Large intestine (tissue), 3 donors: ENCODE data around the gene ST7. TPM values are rescaled to one million over a fixed set of nuclear protein-coding genes. Genes with fewer than 3 reads are reported as not detected.

Source experiments
- DNase-seq, 2 donors: peaks; one replicate each; pipeline versions ENCODE4 v3.0.0 to v3.0.0-alpha.2; 2013
- H3K27ac ChIP-seq: one replicate; pipeline ENCODE4 v1.5.1; 2013; ENCODE audit warnings: low read length
- H3K27me3 ChIP-seq: 2 replicates; pipeline ENCODE4 v1.6.1; 2013; ENCODE audit warnings: low read length; ENCODE audit not compliant: control insufficient read depth, insufficient read depth
- H3K36me3 ChIP-seq: 2 replicates; pipeline ENCODE4 v1.6.1; 2013; ENCODE audit warnings: low read length; ENCODE audit not compliant: control insufficient read depth, insufficient read depth
- H3K4me1 ChIP-seq: one replicate; pipeline ENCODE4 v1.6.1; 2013; ENCODE audit warnings: low read length; ENCODE audit not compliant: control insufficient read depth, insufficient read depth
- H3K4me3 ChIP-seq: one replicate; pipeline ENCODE4 v1.5.1; 2013; ENCODE audit warnings: low read length
- H3K9me3 ChIP-seq: one replicate; pipeline ENCODE4 v1.6.1; 2013; ENCODE audit warnings: mild to moderate bottlenecking, low read depth, low read length, moderate library complexity; ENCODE audit not compliant: control insufficient read depth
- WGBS: methylation state at CpG from one replicate; pipeline ENCODE4 v1.1.5; 2013; ENCODE audit warnings: low lambda C conversion rate; ENCODE audit not compliant: insufficient coverage; 5-methylcytosine and 5-hydroxymethylcytosine counted together
- polyA plus RNA-seq: library from polyadenylated mRNA; unstranded; fragments of 120-200 nt; gene quantifications from one replicate; pipeline ENCODE4 v1.2.1, GENCODE V29; 2013

Gene ST7
- polyA plus RNA-seq, 1 donor = 25.1 TPM

DNA sequence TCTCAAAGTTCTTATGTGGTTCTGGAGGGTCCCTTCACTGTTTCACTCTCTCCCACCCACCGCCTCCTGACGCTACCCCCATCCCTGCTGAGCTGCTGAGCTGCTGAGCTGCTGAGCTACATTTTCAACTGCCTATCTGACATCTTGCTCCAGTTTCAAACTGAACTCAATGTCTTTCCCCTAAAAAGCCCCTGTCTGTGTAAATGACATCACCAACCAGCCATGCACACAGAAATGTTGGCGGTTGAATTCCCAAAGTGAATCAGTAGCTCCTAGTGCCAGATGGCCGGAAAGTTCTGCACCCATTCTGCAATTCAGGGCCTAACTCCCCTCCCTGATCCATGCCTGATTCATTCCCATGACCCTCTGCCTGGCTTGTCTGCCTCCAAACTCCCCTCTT lies 298.4 kb downstream of the ST7 start:
- no CpG with 5 or more reads among the region's 4 CpGs for WGBS
- H3K27me3 ChIP-seq = peaks cover 2% of the 10 kb centered on the region
- H3K9me3 ChIP-seq = no peaks in the 10 kb centered on the region
- H3K27ac ChIP-seq = no peak overlapping the region
- no peaks in the 10 kb centered on the region for H3K36me3 ChIP-seq
- H3K4me3 ChIP-seq = no peak overlapping the region
- no peak for DNase-seq
- H3K4me1 ChIP-seq = no peaks in the 10 kb centered on the region

DNA sequence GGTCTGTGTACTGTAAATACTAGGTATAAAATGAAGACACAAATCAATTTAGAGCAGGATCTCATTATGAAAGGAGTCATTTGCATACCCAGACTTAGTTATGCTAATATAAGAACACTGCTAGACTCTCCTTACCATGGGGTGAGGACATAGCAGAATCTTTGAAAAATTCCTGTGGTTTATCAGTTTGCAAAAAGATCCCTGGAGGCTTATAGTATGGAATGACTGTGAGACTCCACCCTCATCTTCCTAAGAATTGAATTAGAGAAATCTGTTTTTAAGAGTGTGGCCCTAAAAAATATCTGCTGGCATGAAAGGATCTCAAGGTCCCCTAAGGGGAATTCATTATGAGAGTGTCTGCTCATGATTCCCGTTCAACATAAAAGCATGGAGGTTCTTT lies 306.3 kb downstream of the ST7 start:
- H3K4me3 ChIP-seq = no peak overlapping the region
- no CpG with 5 or more reads among the region's 1 CpG for WGBS

DNA sequence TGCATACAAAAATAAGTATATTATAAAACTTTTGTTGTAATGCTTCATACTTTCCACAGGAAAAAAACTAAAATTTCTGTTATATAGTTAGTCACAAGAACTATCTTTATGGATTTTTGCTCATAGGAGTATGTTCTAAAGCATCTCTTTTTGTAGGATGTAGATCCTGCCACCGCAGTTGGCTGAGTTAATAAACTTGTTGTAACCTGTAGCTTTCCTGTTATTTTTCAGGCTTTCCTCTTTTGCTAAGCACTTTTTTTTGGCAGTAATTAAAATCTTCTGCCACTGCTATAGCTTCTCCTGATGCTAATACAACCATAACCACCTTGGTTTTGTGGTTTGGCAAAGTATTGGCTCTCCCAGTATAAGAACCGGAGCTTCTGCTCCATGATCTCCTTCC lies 309.2 kb downstream of the ST7 start:
- Histone ChIP-seq H3K4me1 (no peaks in the 10 kb centered on the region), H3K4me3 (no peak overlapping the region), H3K9me3 (no peaks in the 10 kb centered on the region), H3K27me3 (no peaks in the 10 kb centered on the region), H3K36me3 (no peaks in the 10 kb centered on the region), H3K27ac (no peak overlapping the region)
- no peak for DNase-seq
- WGBS = 83% methylated on average over 1 of the region's 2 CpGs

More for the DNA sequence above, 306.3 kb downstream of the ST7 start:
- no peaks in the 10 kb centered on the region for H3K36me3 ChIP-seq
- no peaks in the 10 kb centered on the region for H3K4me1 ChIP-seq
- no peak for DNase-seq
- H3K27ac ChIP-seq = no peak overlapping the region
- H3K9me3 ChIP-seq = no peaks in the 10 kb centered on the region
- peaks cover 2% of the 10 kb centered on the region for H3K27me3 ChIP-seq

DNA sequence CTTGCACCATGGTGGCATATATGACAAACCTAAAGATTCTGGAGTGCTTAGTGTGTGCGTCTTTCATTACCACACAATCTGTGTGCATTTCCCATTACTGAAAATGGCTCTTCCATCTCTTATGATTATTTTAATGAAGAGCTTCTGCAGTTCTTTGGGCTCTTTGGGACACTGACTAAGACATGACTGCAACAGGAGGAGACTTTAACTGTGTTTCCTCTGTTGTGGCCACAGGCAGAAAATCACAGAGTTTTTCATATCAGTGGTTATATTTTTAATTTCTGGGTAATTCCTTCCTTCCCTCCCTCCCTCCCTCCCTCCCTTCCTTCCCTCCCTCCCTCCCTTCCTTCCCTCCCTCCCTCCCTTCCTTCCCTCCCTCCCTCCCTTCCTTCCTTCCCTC lies 311.4 kb downstream of the ST7 start:
- H3K4me1 ChIP-seq = no peaks in the 10 kb centered on the region
- DNase-seq = no peak
- H3K4me3 ChIP-seq = no peak overlapping the region
- no peaks in the 10 kb centered on the region for H3K36me3 ChIP-seq
- H3K27ac ChIP-seq = no peak overlapping the region
- no CpG with 5 or more reads among the region's 1 CpG for WGBS
- H3K9me3 ChIP-seq = no peaks in the 10 kb centered on the region
- no peaks in the 10 kb centered on the region for H3K27me3 ChIP-seq

DNA sequence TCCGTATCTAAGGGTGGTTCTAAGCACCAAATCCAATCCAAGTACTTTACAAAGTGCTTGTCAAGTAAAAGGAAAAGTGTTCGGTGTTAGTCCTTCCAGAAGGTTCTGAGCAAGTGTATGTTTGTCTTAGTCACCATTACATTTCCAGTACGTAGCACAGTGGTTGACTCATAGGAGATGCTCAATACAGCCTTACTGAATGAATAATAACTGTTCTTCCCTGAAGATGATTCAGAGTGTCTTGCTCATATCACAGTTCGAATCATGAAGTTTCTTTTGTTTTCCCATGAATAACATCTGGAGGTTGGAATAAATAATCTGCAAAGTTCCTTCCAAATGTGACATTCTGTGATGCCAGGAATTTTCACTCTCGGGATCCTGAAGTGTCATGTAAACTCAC lies 316.1 kb downstream of the ST7 start:
- 86% methylated on average over 1 of the region's 5 CpGs for WGBS

DNA sequence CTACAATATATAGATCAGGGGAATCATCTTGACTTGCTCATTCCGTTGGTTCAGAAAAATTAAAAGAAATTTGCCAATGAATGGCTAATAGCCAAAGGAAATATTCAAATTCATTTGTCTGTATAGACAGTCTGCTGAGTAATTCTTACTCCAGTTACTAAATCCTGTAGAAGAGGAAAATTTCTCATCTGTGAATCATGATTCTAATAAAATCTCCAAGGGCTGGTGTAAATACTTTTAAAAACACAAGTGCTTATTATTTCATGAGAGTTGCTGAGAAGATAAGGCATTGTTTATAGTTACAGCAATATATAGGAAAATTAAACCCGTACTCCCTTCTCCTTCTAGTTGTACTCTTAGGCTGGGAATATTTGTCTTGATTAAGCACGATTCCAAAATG lies 316.6 kb downstream of the ST7 start:
- 100% methylated on average over 1 of the region's 3 CpGs for WGBS
- Histone ChIP-seq H3K4me1 (no peaks in the 10 kb centered on the region), H3K27ac (no peak overlapping the region), H3K4me3 (no peak overlapping the region), H3K9me3 (no peaks in the 10 kb centered on the region), H3K27me3 (peaks cover 8% of the 10 kb centered on the region), H3K36me3 (no peaks in the 10 kb centered on the region)
- DNase-seq = no peak

More for the DNA sequence above, 316.1 kb downstream of the ST7 start:
- H3K4me3 ChIP-seq = no peak overlapping the region
- H3K27me3 ChIP-seq = peaks cover 8% of the 10 kb centered on the region
- no peaks in the 10 kb centered on the region for H3K36me3 ChIP-seq
- no peaks in the 10 kb centered on the region for H3K9me3 ChIP-seq
- no peaks in the 10 kb centered on the region for H3K4me1 ChIP-seq
- H3K27ac ChIP-seq = no peak overlapping the region
- DNase-seq = no peak

DNA sequence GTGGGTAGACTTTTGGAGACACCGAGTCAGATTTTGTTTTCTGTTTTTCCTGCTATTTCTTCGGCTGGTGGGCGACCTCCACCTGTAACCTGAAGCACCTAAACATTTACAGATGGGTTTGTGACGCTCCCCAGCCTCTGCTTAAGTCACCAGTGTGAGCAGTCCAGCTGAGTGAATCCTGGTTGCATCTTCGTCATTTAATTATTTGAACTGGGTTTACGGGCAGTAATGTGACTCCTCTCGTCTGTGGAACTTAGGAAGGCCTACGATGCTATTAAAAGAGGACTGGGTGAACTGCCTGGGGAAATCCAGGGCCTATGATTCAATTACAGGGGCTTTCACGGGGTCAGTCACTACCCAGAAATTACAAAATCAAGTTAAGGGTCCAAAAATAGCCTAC lies 317.1 kb downstream of the ST7 start:
- H3K4me1 ChIP-seq = no peaks in the 10 kb centered on the region
- no peak for DNase-seq
- H3K27ac ChIP-seq = no peak overlapping the region
- WGBS = no CpG with 5 or more reads among the region's 9 CpGs
- H3K36me3 ChIP-seq = no peaks in the 10 kb centered on the region
- no peaks in the 10 kb centered on the region for H3K9me3 ChIP-seq
- no peak overlapping the region for H3K4me3 ChIP-seq
- H3K27me3 ChIP-seq = peaks cover 10% of the 10 kb centered on the region

DNA sequence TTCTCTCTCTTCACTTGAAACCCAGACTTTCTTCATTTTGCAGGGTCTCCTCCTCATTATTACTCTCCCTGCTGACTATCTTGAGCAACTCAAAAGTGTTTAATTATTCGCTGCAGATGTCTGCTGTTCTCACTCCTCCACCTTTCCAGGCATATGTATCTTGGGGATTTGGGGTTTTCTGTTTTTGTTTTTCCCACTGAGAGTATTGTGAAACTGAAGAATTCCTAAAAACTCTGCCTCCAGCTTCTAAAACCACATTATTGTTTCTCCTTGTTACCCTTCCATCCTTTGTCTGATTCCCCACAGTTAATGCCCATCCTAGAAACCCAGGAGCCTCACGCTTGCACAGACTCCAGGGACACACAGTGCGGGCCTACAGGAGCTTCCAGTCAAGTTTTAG lies 318.3 kb downstream of the ST7 start:
- Histone ChIP-seq H3K27me3 (peaks cover 10% of the 10 kb centered on the region), H3K27ac (no peak overlapping the region), H3K4me1 (no peaks in the 10 kb centered on the region), H3K9me3 (no peaks in the 10 kb centered on the region), H3K4me3 (no peak overlapping the region), H3K36me3 (no peaks in the 10 kb centered on the region)
- no CpG with 5 or more reads among the region's 3 CpGs for WGBS
- no peak for DNase-seq

DNA sequence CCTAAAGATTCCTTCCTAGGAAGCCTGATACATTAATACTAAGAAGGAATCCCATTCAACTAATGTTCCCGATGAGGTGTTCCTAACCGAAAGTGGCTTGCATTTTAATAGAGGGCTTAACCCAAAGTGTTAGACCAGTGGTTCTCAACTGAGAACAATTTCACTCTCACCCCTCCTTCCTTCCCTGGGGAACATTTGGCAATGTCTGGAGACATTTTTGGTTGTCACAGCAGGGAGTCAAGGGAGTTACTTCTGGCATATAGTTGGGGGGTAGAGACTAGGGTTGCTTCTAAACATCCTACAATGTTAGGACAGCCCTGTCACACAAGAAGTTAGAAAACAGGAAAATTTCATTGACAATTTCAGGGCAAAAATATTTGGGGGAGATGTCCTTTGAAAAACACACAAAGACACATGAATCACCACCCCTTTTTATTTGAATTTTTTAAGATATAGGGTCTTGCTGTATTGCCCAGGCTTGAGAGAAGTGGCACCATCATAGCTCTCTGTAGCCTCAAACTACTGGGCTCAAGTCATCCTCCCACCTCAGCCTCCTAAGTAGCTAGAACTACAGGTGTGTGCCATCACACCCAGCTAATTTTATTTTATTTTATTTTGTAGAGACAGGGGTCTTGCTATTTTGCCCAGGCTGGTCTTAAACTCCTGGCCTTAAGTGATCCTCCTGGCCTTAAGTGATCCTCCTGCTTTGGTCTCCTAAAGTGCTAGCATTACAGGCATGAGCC lies 318.9 kb downstream of the ST7 start:
- Histone ChIP-seq H3K9me3 (no peaks in the 10 kb centered on the region), H3K36me3 (no peaks in the 10 kb centered on the region), H3K4me3 (no peak overlapping the region), H3K27ac (no peak overlapping the region), H3K27me3 (peaks cover 10% of the 10 kb centered on the region), H3K4me1 (no peaks in the 10 kb centered on the region)
- 100% methylated on average over 2 of the region's 2 CpGs for WGBS
- no peak for DNase-seq

DNA sequence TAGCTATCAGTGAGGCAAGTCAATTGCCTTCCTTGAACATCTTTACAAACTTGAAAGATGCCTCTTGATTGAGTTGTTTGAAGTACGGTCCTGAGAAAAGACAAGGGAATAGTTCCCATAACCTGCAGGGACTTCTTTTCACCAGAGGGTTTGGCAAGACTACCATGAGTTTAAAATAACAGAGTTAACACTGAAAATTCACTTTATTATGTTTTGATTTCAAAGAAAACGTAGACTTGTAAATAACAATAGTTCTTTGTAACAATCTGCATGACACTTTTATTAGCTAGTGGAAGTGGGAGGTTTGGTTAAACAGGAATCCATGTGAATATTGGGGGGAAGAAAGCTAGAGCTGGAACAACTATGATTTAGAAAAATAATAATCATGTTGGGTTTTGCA lies 320.0 kb downstream of the ST7 start:
- peaks cover 10% of the 10 kb centered on the region for H3K27me3 ChIP-seq
- H3K9me3 ChIP-seq = no peaks in the 10 kb centered on the region
- H3K4me1 ChIP-seq = no peaks in the 10 kb centered on the region
- H3K27ac ChIP-seq = no peak overlapping the region
- H3K4me3 ChIP-seq = no peak overlapping the region
- H3K36me3 ChIP-seq = no peaks in the 10 kb centered on the region
- 63% methylated on average over 1 of the region's 2 CpGs for WGBS
- no peak for DNase-seq

DNA sequence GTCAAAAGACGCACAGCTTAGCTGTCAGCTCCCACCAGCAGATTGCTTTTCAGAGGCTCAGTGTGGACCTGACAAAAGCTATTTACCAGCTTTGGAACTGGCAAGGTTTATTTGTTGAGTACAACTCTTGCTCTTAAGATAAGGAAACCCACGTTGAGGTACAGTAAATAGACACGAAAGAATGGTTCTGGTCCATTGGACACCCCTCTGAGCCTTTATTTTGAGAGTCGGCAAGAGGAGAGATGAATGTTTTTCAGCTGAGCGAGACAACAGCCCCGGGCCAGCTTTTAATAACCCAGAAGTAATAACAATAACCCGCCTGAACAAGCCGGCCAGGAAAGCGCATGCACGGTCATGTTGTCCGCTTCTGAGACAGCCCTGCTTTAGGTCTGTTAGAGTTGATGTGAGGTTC lies 320.5 kb downstream of the ST7 start:
- no peak overlapping the region for H3K4me3 ChIP-seq
- H3K9me3 ChIP-seq = no peaks in the 10 kb centered on the region
- no peak overlapping the region for H3K27ac ChIP-seq
- peaks cover 10% of the 10 kb centered on the region for H3K27me3 ChIP-seq
- WGBS = 70% methylated on average over 2 of the region's 11 CpGs
- H3K36me3 ChIP-seq = no peaks in the 10 kb centered on the region
- DNase-seq = no peak
- H3K4me1 ChIP-seq = no peaks in the 10 kb centered on the region
